NCI-H2029 treated with DMSO at 0.1 percent for 48 hours (cell line): Measurements from ENCODE around the gene RBMS3.
A peak's percentile ranks its signal among the peaks of the same experiment; 100 is the strongest.

Experiments
- DNase-seq: peaks from one replicate; lab custom pipeline; 2025; lab: John Stamatoyannopoulos, UW

The RBMS3 gene

GRCh38 chr3:29525254-29525881 is 244.5 kb downstream of the RBMS3 start:
- DNase-seq, result peak; percentile 56

DNA sequence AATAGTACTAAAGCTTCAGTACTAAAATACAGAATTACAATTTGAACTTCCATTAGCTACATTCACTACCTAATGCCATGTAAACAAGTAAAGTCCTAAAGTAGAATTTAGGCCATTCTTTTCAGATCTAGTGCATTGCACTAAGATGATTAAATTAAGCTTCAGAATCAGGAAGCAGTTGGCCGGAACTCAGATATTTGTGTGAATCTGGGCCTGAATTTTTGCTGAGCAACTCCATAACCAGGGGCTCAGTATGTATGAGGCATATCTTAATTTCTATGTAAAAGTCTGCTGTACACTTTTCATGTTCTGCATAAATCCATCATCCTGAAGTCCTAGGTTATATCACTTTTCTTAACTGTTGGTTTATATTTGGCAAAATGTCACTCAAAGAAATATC is 246.4 kb downstream of the RBMS3 start:
- DNase-seq, result no peak

DNA sequence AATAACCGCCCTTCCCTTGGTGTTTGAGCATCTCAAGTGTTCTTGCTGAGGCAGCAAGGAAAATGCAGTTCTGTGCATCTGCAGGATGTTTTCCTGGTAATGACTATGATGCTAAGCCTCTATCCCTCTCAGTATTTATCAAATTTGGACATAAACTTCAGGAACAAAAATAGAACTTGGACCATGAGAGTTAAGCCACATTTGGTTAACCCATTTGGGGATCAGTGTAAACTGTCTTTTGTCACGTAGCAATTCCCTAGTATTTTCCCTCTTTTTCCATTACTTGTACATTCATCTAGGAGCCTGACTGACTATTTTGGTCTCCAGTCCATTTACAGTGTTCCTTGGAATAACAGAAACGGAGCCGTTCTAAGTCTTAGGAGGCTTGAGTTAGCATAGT is 250.8 kb downstream of the RBMS3 start:
- DNase-seq, result no peak

DNA sequence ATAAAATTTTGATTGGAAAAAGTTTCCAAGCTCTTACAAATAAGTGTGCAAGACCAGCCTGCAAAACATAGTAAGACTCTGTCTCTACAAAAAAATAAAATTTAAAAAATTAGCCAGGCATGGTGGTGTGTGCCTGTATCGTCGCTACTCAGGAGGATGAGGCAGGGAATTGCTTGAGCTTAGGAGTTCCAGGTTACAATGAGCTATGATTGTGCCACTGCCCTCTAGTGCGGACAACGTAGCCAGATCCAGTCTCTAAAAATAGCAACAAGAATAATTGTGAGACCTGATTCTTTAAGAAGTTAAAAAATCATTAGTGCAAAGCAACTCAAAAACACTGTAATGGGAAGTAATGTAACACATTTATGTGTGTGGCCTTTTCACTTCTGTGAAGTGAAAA is 251.6 kb downstream of the RBMS3 start:
- no peak for DNase-seq

DNA sequence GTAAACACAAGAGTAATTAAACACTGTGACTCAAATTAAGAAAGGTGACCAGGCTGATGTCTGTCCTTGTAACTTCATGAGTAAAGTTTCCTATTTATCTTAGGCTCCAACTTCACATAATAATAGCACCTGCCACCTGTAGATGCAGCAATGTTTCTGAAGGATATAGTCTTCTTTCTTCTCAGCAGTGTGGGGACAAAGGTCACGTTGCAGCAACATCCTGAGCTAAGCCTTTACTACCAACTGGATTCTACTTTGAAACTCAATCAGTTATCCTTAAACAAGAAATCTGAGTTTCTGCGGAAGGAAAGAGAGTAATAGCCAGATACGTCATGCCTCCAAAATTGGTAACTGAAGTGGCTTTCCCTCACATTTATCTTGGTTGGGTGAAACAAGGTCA is 253.1 kb downstream of the RBMS3 start:
- no peak for DNase-seq

DNA sequence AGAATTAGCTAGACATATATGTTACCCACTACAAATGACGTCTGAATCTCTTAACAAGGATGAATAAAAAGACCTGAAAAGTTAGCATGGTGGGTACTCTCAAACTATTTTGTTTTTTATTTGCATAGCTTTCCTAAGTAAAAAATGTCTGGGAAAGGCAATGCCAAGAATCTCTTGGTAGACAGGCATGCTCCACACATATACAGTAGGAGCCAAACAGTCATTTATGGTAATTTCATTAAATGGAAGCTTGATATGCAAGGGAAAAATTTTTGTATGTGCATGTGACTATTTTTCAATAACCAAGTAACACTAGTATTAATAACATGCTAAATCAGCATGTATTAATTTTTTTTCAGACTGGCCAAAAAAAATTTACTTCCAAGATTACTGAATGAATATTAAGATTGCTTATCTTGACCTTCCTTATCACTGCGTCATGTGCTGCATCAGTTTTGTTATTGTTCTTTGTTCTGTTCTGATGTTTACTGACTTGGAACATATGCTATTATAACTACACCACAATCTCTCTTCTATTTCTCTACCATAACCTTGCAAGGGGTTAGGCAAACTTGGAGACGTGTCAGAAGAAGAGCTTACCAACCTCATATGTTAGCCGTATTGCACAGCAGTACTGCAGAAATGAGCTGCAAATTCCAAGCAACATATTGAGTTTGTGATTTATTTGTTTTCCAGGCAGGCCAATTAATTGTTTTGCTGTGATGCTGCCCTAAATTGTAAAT is 255.3 kb downstream of the RBMS3 start:
- DNase-seq, result no peak

- DNase-seq, result no peak
These were observed 257.2 kb downstream of the RBMS3 start for GRCh38 chr3:29537889-29538609.

- no peak for DNase-seq
These were observed 257.7 kb downstream of the RBMS3 start for GRCh38 chr3:29538610-29538958.

DNA sequence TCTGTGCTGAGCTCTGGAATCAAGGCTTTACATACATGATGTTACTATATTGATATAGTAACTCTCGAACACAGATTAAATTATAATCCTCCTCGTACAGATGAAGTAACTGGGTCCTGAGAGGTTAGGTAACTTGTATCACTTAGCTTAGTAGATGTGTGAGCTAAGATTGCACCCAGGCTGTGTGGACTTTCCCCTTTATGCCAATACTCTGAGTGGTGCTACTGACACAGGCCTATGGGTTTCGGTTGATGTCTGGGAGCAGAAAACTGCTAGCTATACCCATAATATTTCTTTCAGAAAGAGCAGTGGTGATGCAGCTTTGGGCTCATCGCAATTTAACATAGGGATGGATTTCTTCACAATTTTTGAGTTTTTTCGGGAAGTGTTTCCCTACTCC is 259.7 kb downstream of the RBMS3 start:
- DNase-seq, result no peak

DNA sequence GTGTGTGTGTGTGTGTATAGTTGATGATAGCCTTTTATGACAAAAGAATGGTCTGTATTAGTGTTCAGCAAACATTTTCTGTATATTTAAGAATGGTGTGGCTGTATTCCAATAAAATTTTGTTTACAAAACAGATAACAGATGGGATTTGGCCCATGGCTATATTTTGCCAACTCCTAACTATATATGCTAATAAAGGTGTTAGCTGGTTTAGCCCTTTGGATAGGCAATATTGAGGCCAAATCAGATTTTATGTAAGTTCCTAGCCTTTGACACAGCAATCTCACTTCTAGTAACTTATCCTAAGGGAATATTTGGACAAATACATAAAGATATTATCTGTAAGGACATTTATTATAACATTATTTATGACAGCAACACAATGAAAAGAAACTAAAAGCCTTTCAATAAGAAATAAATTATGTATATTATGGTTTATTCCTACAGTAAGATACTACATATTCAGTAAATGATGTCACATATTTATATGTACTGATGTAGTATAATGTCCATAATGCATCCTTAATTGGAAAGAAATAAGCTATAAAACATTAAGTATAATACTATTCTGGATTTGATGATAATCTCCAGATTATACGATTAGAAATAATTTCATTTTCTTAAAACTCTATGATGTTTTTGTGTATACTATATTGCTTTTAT is 264.0 kb downstream of the RBMS3 start:
- peak; percentile 20 for DNase-seq

DNA sequence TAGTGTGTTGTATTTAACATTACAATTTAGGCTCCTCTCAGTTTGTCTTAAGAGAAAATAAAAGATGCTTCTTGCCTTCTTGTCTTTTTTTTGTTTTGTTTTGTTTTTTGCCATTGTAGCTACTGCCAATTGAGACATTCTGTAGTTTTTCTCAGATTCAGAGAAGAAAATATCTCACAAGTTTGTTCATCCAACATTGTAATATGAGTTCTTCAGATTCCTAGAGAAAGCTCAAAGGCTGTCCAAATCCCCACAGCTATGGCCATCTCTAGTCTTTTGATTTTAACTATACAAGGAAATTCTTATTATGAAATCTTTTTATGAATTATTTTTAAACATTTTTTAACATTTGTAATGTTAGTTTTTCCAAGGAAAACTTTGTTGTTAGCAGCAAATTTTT is 264.7 kb downstream of the RBMS3 start:
- DNase-seq, result no peak

- no peak for DNase-seq
These were observed 271.2 kb downstream of the RBMS3 start for GRCh38 chr3:29552051-29552450.

DNA sequence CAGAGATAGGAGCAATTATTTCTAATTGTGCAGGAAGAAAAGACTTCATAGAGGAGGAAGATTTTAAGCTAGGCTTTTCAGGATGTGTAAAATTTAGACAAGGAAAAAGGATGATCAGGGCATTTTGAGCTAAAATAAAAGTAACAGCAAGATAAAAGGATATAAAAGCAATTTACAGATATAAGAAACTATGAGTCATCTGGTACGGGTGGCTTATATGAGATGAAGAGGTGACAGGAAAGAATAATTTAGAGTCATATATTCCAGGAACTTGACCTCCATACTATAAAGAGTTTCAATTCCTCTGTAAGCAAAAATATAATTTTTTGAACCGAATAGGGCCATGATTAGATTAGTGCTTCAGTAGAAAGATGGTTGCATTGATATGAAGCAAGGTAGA is 273.7 kb downstream of the RBMS3 start:
- no peak for DNase-seq

GRCh38 chr3:29555590-29555989 is 274.7 kb downstream of the RBMS3 start:
- DNase-seq, result no peak

DNA sequence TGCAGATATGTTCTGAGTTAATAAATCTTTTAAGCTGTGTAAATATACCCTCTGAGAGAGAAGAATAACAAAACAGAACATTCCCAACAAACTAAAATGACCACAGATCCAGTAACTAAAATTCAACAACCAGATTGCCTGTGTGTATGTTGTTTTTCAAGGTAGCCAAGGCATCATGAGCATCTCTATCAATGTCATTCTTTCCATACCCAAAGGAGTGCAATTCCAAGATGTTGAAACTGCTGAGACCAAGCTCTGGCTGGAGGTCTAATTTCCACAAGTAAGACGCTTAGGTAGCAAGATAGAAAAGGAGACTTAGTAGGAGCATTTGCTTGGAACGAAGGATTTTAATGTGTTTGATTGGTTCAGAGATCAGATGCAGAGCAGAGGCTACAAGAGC is 276.3 kb downstream of the RBMS3 start:
- no peak for DNase-seq

- no peak for DNase-seq
These were observed 277.0 kb downstream of the RBMS3 start for GRCh38 chr3:29557825-29558224.

DNA sequence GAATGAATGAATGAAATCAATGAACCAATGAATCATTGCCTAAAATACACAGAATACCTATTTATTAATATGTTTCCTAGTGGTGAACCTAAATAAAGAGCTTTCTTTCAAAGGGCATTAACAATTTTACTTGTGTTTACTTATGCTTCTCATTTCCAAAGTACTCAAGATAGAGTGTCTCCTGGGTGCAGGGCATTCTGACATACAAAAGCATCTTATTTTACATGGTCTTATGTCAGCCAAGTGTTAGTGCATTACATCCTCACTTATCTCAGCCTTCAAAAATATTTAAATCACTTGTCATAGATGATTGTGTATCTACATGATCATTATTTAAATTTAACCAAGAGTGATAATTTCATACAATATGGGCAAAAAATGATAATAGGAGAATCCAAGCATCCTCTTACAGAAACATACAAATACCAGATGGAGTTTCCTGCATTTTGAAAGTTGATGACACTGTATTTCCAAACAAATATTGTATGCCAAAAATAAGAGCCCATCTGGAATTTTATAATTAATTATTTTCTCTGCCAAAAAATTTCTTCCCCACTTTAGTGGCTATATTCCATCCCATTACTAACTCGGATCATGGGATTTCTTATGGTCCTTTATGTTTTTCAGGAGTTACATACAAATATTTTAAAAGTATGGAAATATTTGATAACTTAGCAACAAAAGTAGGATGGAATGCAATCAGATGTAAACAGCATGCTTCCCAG is 279.0 kb downstream of the RBMS3 start:
- no peak for DNase-seq

GRCh38 chr3:29561651-29562149 is 280.8 kb downstream of the RBMS3 start:
- no peak for DNase-seq

GRCh38 chr3:29565236-29565635 is 284.4 kb downstream of the RBMS3 start:
- peak; percentile 58 for DNase-seq

DNA sequence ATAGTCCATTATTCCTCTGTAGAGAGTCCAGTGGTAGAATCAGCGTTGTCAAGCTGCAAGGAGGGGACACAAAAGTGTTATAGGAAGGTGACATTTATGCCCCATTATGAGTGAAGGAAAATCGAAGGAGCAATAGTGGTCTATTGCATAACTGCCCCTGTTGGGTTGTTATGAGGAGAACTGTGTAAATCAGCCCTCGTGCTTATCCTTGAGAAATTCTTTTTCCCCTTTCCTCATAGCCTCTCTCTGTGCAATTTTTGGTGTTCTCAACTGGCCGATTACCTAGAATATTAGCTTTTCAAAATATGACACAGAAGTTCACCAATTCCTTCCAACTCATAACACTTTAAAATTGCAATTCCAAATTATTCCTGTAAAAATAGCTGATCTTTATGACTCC is 286.6 kb downstream of the RBMS3 start:
- no peak for DNase-seq

GRCh38 chr3:29568355-29568754 is 287.5 kb downstream of the RBMS3 start:
- DNase-seq, result no peak

GRCh38 chr3:29576181-29576580 is 295.3 kb downstream of the RBMS3 start:
- no peak for DNase-seq
